Stimulated activated effector memory CD8-positive, alpha-beta T cell treated with anti-CD3 and anti-CD28 coated beads, Interleukin-12 subunit alpha, Interleukin-12 subunit beta, amount 100 ng/mL, for 72 hours (primary cell): ENCODE data around the gene TRIM8.
A peak's percentile ranks its signal among the peaks of the same experiment; 100 is the strongest.

Experiments
- ATAC-seq: fragments of 150-1000 bp; cut with Tn5 transposase; 2 replicates; pipeline ENCODE4 v1.10.0; 2021
- DNase-seq, 2 donors: peaks; one replicate each; pipeline ENCODE4 v3.0.0; 2021 to 2022; ENCODE audit warnings: low spot score in 2 of 2
- H3K27ac Mint-ChIP-seq: one replicate; pipeline ENCODE4 v1.8.0; 2022; ENCODE audit warnings: mild to moderate bottlenecking, mixed read lengths
- H3K36me3 Mint-ChIP-seq: one replicate; pipeline ENCODE4 v1.8.0; 2022; ENCODE audit warnings: mild to moderate bottlenecking, mixed read lengths
- H3K4me1 Mint-ChIP-seq: one replicate; pipeline ENCODE4 v1.8.0; 2022; ENCODE audit warnings: mixed read lengths
- H3K4me3 Mint-ChIP-seq: one replicate; pipeline ENCODE4 v1.8.0; 2022; ENCODE audit warnings: mild to moderate bottlenecking, mixed read lengths
- H3K9me3 Mint-ChIP-seq: one replicate; pipeline ENCODE4 v1.8.0; 2022; ENCODE audit warnings: mixed read lengths

Gene TRIM8

GRCh38 chr10:102644066-102644645 is at the start of gene TRIM8:
Gene TRIM8 (plus strand): TSS chr10:102644479. CDS start chr10:102644618, 139 bp downstream.
- Mint-ChIP-seq H3K9me3 (no peaks in the 10 kb centered on the region), H3K4me3 (peak within 1 kb of the TSS; percentile 94), H3K27ac (peak within 1 kb of the TSS; percentile 97), H3K36me3 (peaks cover 58% of the 10 kb centered on the region), H3K4me1 (peaks cover 43% of the 10 kb centered on the region)
- ATAC-seq, result no peak
- peak; percentile 56 to 85 for DNase-seq

GRCh38 chr10:102595293-102595692 is 49.0 kb upstream of the TRIM8 start:
- H3K4me3 Mint-ChIP-seq, result no peak overlapping the region
- H3K27ac Mint-ChIP-seq, result no peak overlapping the region
- H3K36me3 Mint-ChIP-seq, result peaks cover 13% of the 10 kb centered on the region
- DNase-seq, result no peak
- ATAC-seq, result no peak
- H3K4me1 Mint-ChIP-seq, result no peaks in the 10 kb centered on the region
- no peaks in the 10 kb centered on the region for H3K9me3 Mint-ChIP-seq

GRCh38 chr10:102595897-102596296 is 48.4 kb upstream of the TRIM8 start:
- Mint-ChIP-seq H3K27ac (no peak overlapping the region), H3K4me3 (no peak overlapping the region), H3K9me3 (no peaks in the 10 kb centered on the region), H3K4me1 (no peaks in the 10 kb centered on the region), H3K36me3 (peaks cover 17% of the 10 kb centered on the region)
- no peak for DNase-seq
- ATAC-seq, result no peak

- DNase-seq (peak in 1 of 2 donors; percentile 56), ATAC-seq (peak; percentile 64)
These were observed 47.7 kb upstream of the TRIM8 start for GRCh38 chr10:102596506-102596971.

GRCh38 chr10:102597131-102597991 is 46.9 kb upstream of the TRIM8 start:
- Mint-ChIP-seq H3K27ac (no peak overlapping the region), H3K9me3 (no peaks in the 10 kb centered on the region), H3K4me1 (no peaks in the 10 kb centered on the region), H3K36me3 (peaks cover 17% of the 10 kb centered on the region), H3K4me3 (no peak overlapping the region)
- ATAC-seq, result no peak
- no peak for DNase-seq

More at GRCh38 chr10:102596506-102596971, 47.7 kb upstream of the TRIM8 start:
- H3K27ac Mint-ChIP-seq, result no peak overlapping the region
- no peak overlapping the region for H3K4me3 Mint-ChIP-seq
- H3K36me3 Mint-ChIP-seq, result peaks cover 17% of the 10 kb centered on the region
- no peaks in the 10 kb centered on the region for H3K4me1 Mint-ChIP-seq
- no peaks in the 10 kb centered on the region for H3K9me3 Mint-ChIP-seq

- Mint-ChIP-seq H3K27ac (no peak overlapping the region), H3K36me3 (peaks cover 23% of the 10 kb centered on the region), H3K4me3 (no peak overlapping the region), H3K4me1 (no peaks in the 10 kb centered on the region), H3K9me3 (no peaks in the 10 kb centered on the region)
- ATAC-seq, result no peak
- DNase-seq, result no peak
These were observed 46.0 kb upstream of the TRIM8 start for GRCh38 chr10:102598243-102598642.

- H3K9me3 Mint-ChIP-seq, result no peaks in the 10 kb centered on the region
- DNase-seq (no peak), ATAC-seq (no peak)
- H3K36me3 Mint-ChIP-seq, result peaks cover 25% of the 10 kb centered on the region
- no peak overlapping the region for H3K4me3 Mint-ChIP-seq
- peak overlapping the region; percentile 40 for H3K27ac Mint-ChIP-seq
- peaks cover 5% of the 10 kb centered on the region for H3K4me1 Mint-ChIP-seq
These were observed 44.5 kb upstream of the TRIM8 start for GRCh38 chr10:102599565-102600327.

- Mint-ChIP-seq H3K27ac (peak overlapping the region; percentile 40), H3K4me1 (peaks cover 5% of the 10 kb centered on the region), H3K9me3 (no peaks in the 10 kb centered on the region), H3K4me3 (no peak overlapping the region), H3K36me3 (peaks cover 26% of the 10 kb centered on the region)
- DNase-seq (no peak), ATAC-seq (no peak)
These were observed 43.5 kb upstream of the TRIM8 start for GRCh38 chr10:102600816-102601215.

- Mint-ChIP-seq H3K4me3 (no peak overlapping the region), H3K36me3 (peaks cover 26% of the 10 kb centered on the region)
- DNase-seq, result no peak
These were observed 42.6 kb upstream of the TRIM8 start for GRCh38 chr10:102601639-102602038.

GRCh38 chr10:102602272-102603045 is 41.8 kb upstream of the TRIM8 start:
- peak overlapping the region; percentile 32 for H3K27ac Mint-ChIP-seq
- no peak for DNase-seq
- no peak overlapping the region for H3K4me3 Mint-ChIP-seq
- H3K9me3 Mint-ChIP-seq, result no peaks in the 10 kb centered on the region
- peaks cover 32% of the 10 kb centered on the region for H3K36me3 Mint-ChIP-seq
- peaks cover 5% of the 10 kb centered on the region for H3K4me1 Mint-ChIP-seq
- no peak for ATAC-seq

More at GRCh38 chr10:102601639-102602038, 42.6 kb upstream of the TRIM8 start:
- ATAC-seq, result no peak
- peaks cover 5% of the 10 kb centered on the region for H3K4me1 Mint-ChIP-seq
- H3K27ac Mint-ChIP-seq, result no peak overlapping the region
- no peaks in the 10 kb centered on the region for H3K9me3 Mint-ChIP-seq

- H3K27ac Mint-ChIP-seq, result peak overlapping the region; percentile 45
- DNase-seq, result no peak
- no peak overlapping the region for H3K4me3 Mint-ChIP-seq
- ATAC-seq, result no peak
- H3K4me1 Mint-ChIP-seq, result peaks cover 5% of the 10 kb centered on the region
- H3K36me3 Mint-ChIP-seq, result peaks cover 29% of the 10 kb centered on the region
- no peaks in the 10 kb centered on the region for H3K9me3 Mint-ChIP-seq
These were observed 40.3 kb upstream of the TRIM8 start for GRCh38 chr10:102603946-102604345.

- Mint-ChIP-seq H3K36me3 (peaks cover 29% of the 10 kb centered on the region), H3K9me3 (no peaks in the 10 kb centered on the region), H3K4me1 (peaks cover 5% of the 10 kb centered on the region), H3K27ac (peak overlapping the region; percentile 45), H3K4me3 (no peak overlapping the region)
- ATAC-seq (no peak), DNase-seq (no peak)
These were observed 39.8 kb upstream of the TRIM8 start for GRCh38 chr10:102604439-102604841.

GRCh38 chr10:102605712-102606111 is 38.6 kb upstream of the TRIM8 start:
- no peaks in the 10 kb centered on the region for H3K9me3 Mint-ChIP-seq

GRCh38 chr10:102608487-102608886 is 35.8 kb upstream of the TRIM8 start:
- no peak for ATAC-seq
- peaks cover 24% of the 10 kb centered on the region for H3K4me1 Mint-ChIP-seq
- H3K36me3 Mint-ChIP-seq, result peaks cover 18% of the 10 kb centered on the region
- no peak overlapping the region for H3K4me3 Mint-ChIP-seq
- H3K9me3 Mint-ChIP-seq, result no peaks in the 10 kb centered on the region
- DNase-seq, result no peak
- peak overlapping the region; percentile 70 for H3K27ac Mint-ChIP-seq

More at GRCh38 chr10:102605712-102606111, 38.6 kb upstream of the TRIM8 start:
- no peak for DNase-seq
- peak overlapping the region; percentile 40 for H3K27ac Mint-ChIP-seq
- no peak for ATAC-seq
- peaks cover 23% of the 10 kb centered on the region for H3K36me3 Mint-ChIP-seq
- peaks cover 8% of the 10 kb centered on the region for H3K4me1 Mint-ChIP-seq
- no peak overlapping the region for H3K4me3 Mint-ChIP-seq
